ENCODE measurements around the gene P3H1.

Gene P3H1

DNA sequence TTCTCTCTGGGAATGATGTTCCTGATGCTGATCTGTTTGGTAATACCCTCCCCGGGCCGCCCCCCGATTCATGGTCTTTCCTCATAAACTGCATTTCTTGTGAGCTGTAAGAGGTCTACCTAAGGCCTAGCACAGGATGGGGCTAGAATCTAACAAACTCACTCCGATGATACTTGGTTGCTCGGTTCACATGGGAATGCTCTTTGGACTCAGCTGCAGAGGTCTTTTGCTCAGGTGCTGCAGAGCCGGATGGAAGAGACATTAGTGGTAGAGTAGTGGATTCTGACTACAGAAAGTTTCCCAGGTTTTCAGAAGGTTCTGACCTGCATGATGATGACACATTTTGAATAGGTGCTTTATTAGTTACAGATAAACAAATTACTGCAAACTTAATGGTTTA, 9.7 kb upstream of the P3H1 start:
- DNase-seq (ENCODE audit: low spot score), result no peak
- H3K27ac ChIP-seq, result no peak overlapping the region
- CTCF ChIA-PET, result interaction anchor here (1.4 kb wide), 1 partner anchor 297 kb away, joined by 5 read pairs; no protein-coding TSS in a partner anchor
- TF ChIP-seq, protein P1, sequence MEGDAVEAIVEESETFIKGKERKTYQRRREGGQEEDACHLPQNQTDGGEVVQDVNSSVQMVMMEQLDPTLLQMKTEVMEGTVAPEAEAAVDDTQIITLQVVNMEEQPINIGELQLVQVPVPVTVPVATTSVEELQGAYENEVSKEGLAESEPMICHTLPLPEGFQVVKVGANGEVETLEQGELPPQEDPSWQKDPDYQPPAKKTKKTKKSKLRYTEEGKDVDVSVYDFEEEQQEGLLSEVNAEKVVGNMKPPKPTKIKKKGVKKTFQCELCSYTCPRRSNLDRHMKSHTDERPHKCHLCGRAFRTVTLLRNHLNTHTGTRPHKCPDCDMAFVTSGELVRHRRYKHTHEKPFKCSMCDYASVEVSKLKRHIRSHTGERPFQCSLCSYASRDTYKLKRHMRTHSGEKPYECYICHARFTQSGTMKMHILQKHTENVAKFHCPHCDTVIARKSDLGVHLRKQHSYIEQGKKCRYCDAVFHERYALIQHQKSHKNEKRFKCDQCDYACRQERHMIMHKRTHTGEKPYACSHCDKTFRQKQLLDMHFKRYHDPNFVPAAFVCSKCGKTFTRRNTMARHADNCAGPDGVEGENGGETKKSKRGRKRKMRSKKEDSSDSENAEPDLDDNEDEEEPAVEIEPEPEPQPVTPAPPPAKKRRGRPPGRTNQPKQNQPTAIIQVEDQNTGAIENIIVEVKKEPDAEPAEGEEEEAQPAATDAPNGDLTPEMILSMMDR (conservative IDR thresholded peaks at IDR 0.05; ENCODE audit: low read depth), result no peak
- POLR2A ChIA-PET (ENCODE audit: low non-redundant PET), result interaction anchor here (0.6 kb wide), 1 partner anchor 12 kb away, joined by 8 read pairs; no protein-coding TSS in a partner anchor

DNA sequence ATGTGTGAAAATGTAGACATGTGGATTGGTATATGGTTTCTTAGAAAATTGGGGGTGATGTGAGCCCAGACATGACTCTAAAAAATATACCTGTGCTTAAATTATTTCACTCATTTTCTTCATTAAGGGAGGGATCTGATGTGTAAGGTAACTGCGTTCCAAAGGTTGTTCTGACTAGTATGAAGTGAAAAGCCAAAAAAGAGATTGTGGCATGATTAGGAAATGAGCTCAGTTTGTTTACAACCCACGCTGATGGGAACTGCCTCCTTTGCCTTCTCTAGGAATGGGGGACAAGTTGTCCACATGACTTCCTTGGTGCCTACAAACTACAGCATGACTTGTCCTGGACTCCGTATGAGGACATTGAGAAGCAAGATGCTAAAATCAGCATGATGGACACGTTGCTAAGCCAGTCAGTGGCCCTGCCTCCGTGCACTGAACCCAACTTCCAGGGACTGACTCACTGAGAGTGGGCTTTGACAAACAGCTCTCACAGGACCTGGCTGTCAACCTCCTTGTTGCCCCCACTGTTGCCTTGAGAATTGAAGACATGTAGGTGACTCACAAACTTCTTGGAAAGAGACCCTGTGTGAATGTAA, 8.2 kb upstream of the P3H1 start:
- no peak overlapping the region for H3K27ac ChIP-seq
- POLR2A ChIA-PET (ENCODE audit: low non-redundant PET), result no interaction called here
- TF ChIP-seq, protein P1 (conservative IDR thresholded peaks at IDR 0.05; ENCODE audit: low read depth), result no peak
- DNase-seq (ENCODE audit: low spot score), result no peak
- CTCF ChIA-PET, result no interaction called here

DNA sequence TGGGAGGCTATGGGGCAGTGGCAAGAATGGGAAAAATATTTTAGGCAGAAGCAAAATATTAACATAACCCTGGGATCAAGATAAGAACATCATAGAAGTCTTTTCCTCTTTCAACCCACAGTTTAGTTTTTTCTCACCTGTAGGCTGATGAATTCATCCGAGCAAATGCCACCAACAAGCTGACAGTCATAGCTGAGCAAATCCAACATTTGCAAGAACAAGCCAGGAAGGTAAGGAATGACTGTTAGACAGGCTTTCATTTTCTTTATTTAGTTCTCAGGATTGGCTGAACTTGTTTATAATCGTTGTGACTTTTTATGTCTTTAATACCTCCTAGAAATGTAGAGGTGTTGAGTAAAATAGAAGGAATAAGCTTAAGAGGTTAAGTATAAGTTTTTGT, 6.6 kb upstream of the P3H1 start:
- no peak overlapping the region for H3K27ac ChIP-seq
- TF ChIP-seq, protein P1 (conservative IDR thresholded peaks at IDR 0.05; ENCODE audit: low read depth), result no peak
- CTCF ChIA-PET, result interaction anchor here (1.2 kb wide), 1 partner anchor 300 kb away, joined by 3 read pairs; no protein-coding TSS in a partner anchor
- POLR2A ChIA-PET (ENCODE audit: low non-redundant PET), result no interaction called here
- DNase-seq (ENCODE audit: low spot score), result no peak

DNA sequence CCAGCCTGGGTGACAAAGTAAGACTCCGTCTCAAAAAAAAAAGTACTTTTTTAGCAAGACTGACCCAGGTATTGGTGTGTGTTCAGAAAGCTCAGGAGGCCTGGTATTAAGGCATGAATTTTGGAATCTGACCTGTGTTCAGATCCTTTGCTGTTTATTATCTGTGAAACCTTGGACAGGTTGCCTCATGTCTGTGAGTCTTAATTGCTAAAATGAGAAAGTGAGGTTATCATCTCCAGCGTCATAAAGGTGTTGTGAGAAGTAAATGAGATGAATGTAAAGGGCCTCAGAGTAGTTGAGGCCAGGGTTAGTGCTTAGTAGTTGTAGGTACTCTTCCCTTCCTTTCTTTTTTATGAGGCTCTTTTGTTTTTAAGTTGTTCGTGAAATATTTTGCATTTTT, 3.0 kb upstream of the P3H1 start:
- TF ChIP-seq, protein P1 (conservative IDR thresholded peaks at IDR 0.05; ENCODE audit: low read depth), result no peak
- no peak for DNase-seq (ENCODE audit: low spot score)
- POLR2A ChIA-PET (ENCODE audit: low non-redundant PET), result no interaction called here
- no peak overlapping the region for H3K27ac ChIP-seq
- CTCF ChIA-PET, result interaction anchor here (0.6 to 0.7 kb wide), 2 partner anchors 87 to 350 kb away, joined by 3 to 4 read pairs; no protein-coding TSS in a partner anchor

DNA sequence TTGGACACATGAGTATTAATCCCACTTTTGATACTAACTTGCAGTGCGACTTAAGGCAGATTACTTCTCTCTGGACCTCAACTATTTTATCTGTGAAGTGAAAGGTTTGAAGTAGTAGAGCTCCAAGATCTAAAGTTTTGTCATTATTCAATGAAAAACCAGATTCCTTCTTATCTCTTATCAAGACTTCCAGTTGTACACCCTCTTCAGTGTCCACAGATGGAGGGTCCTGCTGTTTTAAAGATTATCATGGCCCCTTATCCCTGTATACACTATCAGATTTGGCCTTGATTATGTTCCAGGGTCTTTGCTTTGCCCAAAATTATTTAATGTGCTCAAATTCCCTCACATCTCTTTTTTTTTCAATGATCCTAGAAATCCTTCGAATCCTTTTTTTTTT, 1.3 kb upstream of the P3H1 start:
- no peak overlapping the region for H3K27ac ChIP-seq

DNA sequence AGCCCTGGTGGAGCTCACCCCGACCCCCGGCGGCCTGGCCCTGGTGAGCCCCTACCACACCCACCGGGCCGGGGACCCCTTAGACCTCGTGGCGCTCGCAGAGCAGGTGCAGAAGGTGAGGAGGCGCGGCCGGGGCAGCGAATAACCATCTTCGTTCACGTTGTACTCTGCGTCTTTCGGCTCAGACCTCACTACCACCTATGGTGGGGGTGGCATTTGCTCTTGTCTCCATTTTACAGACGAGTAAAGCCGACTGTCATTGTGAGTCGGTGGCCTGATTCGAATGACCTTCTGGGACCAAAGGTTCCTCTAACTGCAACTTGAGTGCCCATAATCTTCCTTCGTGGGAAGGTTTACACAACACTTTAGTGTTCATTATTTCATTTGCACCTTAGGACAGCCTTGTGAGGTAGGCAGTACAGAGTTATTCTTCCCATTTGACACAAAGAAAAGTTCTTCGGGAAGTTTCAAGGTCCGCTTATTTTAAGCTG, 727 bp upstream of the P3H1 start:
- CTCF ChIA-PET, result no interaction called here

More for the DNA sequence above, 1.3 kb upstream of the P3H1 start:
- no peak for DNase-seq (ENCODE audit: low spot score)
- CTCF ChIA-PET, result interaction anchor here (0.6 to 0.7 kb wide), 3 partner anchors 21 to 517 kb away, joined by 3 to 5 read pairs (median 3); partner anchors contain the start of gene C1orf210
- TF ChIP-seq, protein P1 (conservative IDR thresholded peaks at IDR 0.05; ENCODE audit: low read depth), result no peak
- POLR2A ChIA-PET (ENCODE audit: low non-redundant PET), result no interaction called here

More for the DNA sequence above, 727 bp upstream of the P3H1 start:
- H3K27ac ChIP-seq, result peak overlapping the region; percentile 81
- POLR2A ChIA-PET (ENCODE audit: low non-redundant PET), result interaction anchor here (1.0 to 1.4 kb wide), 3 partner anchors 9 to 85 kb away, joined by 3 to 5 read pairs (median 4); no protein-coding TSS in a partner anchor
- no peak for DNase-seq (ENCODE audit: low spot score)
- TF ChIP-seq, protein P1 (conservative IDR thresholded peaks at IDR 0.05; ENCODE audit: low read depth), result no peak

Data from RWPE1 (cell line).